ENCODE results near the gene TCP11L2.

DNA sequence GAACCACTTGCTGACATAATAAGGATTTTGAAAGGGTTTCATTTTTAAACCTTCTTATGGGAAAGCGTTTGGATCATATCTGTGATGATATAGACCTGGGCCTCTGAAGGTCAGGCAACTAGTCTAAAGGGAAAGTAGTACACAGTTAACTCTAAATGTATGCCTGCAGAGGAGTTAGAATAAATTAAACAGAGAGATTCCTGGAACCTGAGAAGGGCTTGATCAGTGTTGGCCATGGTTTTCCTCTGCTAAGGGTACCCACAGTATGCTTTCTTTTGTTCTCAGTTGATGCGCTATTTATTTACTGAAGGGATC, 40.6 kb downstream of the TCP11L2 start:
- TF ChIP-seq CTCF (conservative IDR thresholded peaks at IDR 0.05; ENCODE audit: low read depth, low read length), result no peak
- TF ChIP-seq EZH2 (IDR thresholded peaks at IDR 0.05; ENCODE audit: low read length, unreplicated experiment), result no peak

Measured in PC-3 (cell line).